ENCODE results near the gene FBXL7. TPM values are rescaled to one million over a fixed set of nuclear protein-coding genes. Genes with fewer than 3 reads are reported as not detected.
"Not testable (repeated sequence)": the region's sequence is repeated elsewhere in the genome, so short reads cannot be mapped to it uniquely, and the experiment has no call there.

Gene FBXL7
- polyA plus RNA-seq, 3 donors from 2014 or later: not detected

DNA sequence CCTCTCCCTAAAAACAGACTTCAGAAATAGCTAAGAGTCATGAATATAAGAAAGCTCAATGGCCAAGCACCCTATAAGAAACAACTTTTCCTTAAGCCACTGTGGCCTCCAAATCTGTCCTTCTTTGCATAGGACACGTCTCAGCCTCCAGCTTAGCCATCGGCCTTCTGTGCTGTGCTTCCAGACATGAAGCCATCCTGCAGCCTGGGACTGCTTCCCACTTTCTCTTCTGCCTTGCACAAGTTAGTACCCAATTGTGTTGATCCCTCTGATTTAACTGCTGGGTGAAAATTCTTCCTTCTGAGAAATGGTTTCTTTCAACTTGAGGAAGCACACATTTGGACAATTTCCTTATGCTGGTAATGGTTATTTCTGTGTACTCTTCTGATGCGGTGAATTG, 344.9 kb downstream of the FBXL7 start:
- DNase-seq: no peak
- Mint-ChIP-seq H3K27ac (no peak overlapping the region), H3K4me1 (no peaks in the 10 kb centered on the region), H3K9me3 (peaks cover 8 to 50% (median 17%) of the 10 kb centered on the region in 6 donors), H3K27me3 (ENCODE audit: low read depth in 3 of 3) (no peaks in the 10 kb centered on the region), H3K4me3 (no peak overlapping the region), H3K36me3 (no peaks in the 10 kb centered on the region)

DNA sequence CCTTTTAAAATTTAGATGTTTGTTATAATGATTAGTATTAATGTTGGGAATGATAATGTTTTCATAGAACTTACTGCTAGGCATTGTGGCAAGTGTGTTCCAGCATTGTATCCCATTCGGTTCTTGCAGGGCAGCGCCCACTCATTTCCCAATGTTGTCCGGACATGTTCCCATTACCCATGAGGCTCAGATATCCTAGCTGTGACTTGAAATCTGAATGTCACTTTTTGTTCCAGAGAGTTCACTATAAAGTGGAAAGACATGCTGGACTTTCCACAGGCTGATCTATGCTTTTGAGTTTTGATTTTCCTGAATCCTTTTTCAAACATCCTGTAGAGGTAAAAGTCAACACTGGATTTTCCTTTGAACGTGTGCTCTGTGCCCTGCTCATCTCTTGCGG, 350.6 kb downstream of the FBXL7 start:
- Mint-ChIP-seq H3K36me3 (no peaks in the 10 kb centered on the region), H3K4me3 (no peak overlapping the region), H3K9me3 (peaks cover 6 to 53% (median 10%) of the 10 kb centered on the region in 6 donors), H3K27ac (no peak overlapping the region), H3K27me3 (ENCODE audit: low read depth in 3 of 3) (peaks cover 0 to 4% (median 0%) of the 10 kb centered on the region in 3 donors), H3K4me1 (no peaks in the 10 kb centered on the region)
- no peak for DNase-seq

DNA sequence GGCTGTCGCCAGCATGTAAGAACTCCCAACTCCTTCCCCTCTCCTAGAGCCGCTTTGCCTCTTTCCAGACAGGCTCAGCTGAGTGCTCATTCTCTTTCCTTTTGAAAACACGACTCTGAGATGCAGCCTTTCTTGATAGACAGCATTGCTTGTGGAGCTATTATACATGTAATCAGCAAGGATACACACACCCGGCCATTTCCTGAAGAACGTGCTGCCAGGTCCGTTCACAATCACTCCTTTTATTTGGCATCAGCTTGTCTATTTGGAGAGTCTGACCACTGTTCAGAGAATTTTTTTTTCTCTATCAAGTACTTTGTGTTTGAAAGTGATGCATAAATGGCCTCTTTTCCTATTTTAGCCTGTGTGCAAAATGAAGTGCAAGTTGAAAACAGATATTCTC, 351.0 kb downstream of the FBXL7 start:
- Mint-ChIP-seq H3K4me1 (no peaks in the 10 kb centered on the region), H3K9me3 (peaks cover 6 to 53% (median 10%) of the 10 kb centered on the region in 6 donors), H3K27ac (no peak overlapping the region), H3K27me3 (ENCODE audit: low read depth in 3 of 3) (peaks cover 0 to 4% (median 1%) of the 10 kb centered on the region in 3 donors), H3K36me3 (no peaks in the 10 kb centered on the region), H3K4me3 (no peak overlapping the region)
- DNase-seq: no peak

DNA sequence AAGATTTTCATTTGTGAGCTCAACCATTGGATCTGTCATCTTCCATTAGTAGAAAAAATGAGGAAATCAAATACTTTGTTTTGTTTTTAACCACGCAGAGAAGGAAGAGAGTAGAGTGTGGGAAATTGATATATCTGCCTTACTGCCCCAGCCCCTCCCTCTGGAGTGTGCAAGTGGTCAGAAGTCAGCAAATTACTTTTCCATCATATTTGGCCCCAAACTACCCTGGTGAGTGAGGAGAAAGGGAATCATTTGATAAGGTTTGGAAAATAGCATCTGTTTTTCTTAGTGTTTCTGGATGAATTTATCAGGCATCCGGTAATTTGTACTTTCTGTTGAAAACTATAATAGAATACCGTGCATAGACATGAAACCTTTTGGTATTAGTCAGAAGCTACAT, 352.2 kb downstream of the FBXL7 start:
- H3K9me3 Mint-ChIP-seq: peaks cover 6 to 50% (median 10%) of the 10 kb centered on the region in 6 donors
- no peak overlapping the region for H3K27ac Mint-ChIP-seq
- DNase-seq: no peak
- H3K27me3 Mint-ChIP-seq (ENCODE audit: low read depth in 3 of 3): peaks cover 0 to 4% (median 1%) of the 10 kb centered on the region in 3 donors
- no peak overlapping the region for H3K4me3 Mint-ChIP-seq
- no peaks in the 10 kb centered on the region for H3K4me1 Mint-ChIP-seq
- no peaks in the 10 kb centered on the region for H3K36me3 Mint-ChIP-seq

DNA sequence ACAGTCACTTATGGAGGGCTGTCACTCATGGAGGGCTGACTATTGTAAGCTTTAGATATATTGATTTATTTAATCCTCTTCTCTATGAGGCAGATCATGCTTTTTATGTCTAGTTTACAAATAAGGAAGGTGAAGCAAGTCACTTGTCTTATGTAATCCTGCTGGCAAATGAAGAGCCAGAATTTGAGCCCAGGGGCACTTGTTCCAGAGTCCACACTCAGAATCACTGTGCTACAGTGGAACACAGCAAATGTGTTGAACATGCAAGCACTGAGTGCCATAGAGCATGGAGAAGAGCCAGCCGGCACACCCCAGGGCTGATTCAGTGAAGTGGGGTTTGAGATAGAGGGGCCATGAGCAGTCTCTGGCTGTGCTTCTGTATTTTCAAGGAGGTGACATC, 353.0 kb downstream of the FBXL7 start:
- H3K4me1 Mint-ChIP-seq: no peaks in the 10 kb centered on the region
- H3K27ac Mint-ChIP-seq: no peak overlapping the region
- DNase-seq: no peak
- H3K4me3 Mint-ChIP-seq: no peak overlapping the region
- no peaks in the 10 kb centered on the region for H3K36me3 Mint-ChIP-seq
- H3K9me3 Mint-ChIP-seq: peaks cover 6 to 43% (median 11%) of the 10 kb centered on the region in 6 donors
- H3K27me3 Mint-ChIP-seq (ENCODE audit: low read depth in 3 of 3): peaks cover 0 to 4% (median 1%) of the 10 kb centered on the region in 3 donors

DNA sequence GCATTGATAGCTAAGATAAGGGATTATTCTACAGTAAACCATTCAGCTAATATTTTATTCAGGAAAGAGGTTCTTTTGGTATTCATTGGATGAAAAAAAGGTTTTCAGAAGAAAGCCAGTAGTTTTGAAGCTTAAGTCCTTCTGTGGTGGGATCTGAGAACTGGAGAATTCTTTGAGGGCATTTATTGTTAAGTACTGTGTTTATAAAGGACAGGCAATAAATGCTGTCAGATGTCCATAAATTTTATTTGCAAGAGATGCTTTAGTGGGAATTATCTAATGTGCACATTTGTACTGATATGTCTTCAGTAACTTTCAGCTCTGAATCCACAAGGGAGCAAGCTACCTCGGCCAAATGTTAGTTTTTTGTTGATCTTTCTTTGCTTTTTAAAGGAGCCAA, 358.3 kb downstream of the FBXL7 start:
- H3K9me3 Mint-ChIP-seq: peaks cover 5 to 38% (median 11%) of the 10 kb centered on the region in 6 donors
- no peaks in the 10 kb centered on the region for H3K4me1 Mint-ChIP-seq
- no peak for DNase-seq
- H3K4me3 Mint-ChIP-seq: no peak overlapping the region
- peaks cover 0 to 2% (median 1%) of the 10 kb centered on the region in 3 donors for H3K27me3 Mint-ChIP-seq (ENCODE audit: low read depth in 3 of 3)
- no peaks in the 10 kb centered on the region for H3K36me3 Mint-ChIP-seq
- H3K27ac Mint-ChIP-seq: no peak overlapping the region

DNA sequence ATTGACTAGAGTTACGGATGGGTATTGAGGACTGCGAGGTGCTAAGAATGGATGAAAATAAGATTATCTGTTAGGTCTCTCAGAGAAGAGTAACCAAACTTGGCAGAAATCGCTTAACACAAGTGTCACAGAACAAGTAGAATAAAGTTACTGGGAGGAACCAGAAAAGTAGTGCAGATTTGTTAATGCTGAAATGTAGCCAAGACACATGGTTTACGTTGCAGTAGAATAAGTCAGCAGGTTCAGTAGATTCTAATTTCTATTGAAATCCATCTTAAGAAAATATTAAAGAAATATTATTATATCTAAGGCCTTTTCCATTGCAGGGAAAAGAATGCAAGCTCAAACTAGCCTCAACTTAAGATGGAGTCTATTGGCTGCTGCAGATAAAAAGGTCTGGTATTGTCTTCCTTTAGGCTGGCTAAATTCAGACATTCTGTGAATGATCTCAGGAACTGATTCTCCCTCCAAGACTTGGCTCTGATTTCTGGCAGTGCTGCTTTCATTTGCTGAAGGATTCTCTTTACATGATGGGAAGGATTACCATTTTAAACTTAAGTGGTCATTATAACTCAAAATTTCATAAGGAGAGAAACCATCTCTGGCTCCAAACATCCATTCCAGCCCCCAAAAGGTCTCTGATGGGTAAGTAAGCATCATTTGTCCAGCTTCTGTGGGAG, 364.7 kb downstream of the FBXL7 start:
- H3K27me3 Mint-ChIP-seq (ENCODE audit: low read depth in 3 of 3): peaks cover 0 to 2% (median 0%) of the 10 kb centered on the region in 3 donors
- H3K4me3 Mint-ChIP-seq: no peak overlapping the region
- no peak for DNase-seq
- peaks cover 24 to 50% (median 29%) of the 10 kb centered on the region in 6 donors for H3K9me3 Mint-ChIP-seq
- H3K4me1 Mint-ChIP-seq: no peaks in the 10 kb centered on the region
- H3K27ac Mint-ChIP-seq: no peak overlapping the region
- peaks cover 0 to 4% (median 0%) of the 10 kb centered on the region in 3 donors for H3K36me3 Mint-ChIP-seq

DNA sequence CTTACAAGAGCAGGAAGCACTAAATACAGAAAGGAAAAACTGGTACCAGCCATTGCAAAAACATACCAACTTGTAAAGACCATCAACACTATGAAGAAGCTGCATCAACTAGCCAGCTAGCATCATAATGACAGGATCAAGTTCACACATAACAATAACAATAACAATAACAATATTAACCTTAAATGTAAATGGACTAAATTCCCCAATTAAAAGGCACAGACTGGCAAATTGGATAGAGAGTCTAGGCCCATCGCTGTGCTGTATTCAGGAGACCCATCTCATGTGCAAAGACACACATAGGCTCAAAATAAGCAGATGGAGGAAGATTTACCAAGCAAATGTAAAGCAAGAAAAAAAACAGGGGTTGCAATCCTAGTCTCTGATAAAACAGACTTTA, 372.3 kb downstream of the FBXL7 start:
- DNase-seq; H3K4me3 Mint-ChIP-seq; H3K4me1 Mint-ChIP-seq; H3K27ac Mint-ChIP-seq; H3K27me3 Mint-ChIP-seq (ENCODE audit: low read depth in 3 of 3): not testable (repeated sequence)
- Mint-ChIP-seq H3K9me3 (peaks cover 20 to 61% (median 34%) of the 10 kb centered on the region in 6 donors), H3K36me3 (peaks cover 0 to 12% (median 4%) of the 10 kb centered on the region in 3 donors)

DNA sequence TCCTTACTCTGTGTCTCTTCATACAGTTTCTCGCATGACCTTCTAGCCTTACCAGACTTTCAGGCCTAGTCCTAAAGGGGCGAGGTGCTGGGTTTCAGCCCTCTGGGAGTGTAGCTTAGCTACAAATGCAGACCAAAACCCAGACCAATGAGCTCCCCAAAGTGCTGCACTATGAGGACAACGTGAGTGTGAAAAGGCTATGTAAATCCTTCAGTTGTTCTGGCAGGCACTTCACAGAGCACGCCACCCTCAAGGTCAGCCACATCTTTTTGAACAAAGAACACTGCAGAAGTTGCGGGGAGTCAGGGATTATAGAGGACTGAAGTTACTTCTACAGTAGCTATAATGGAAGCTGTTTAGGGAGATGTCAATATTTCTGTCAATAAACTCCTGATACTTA, 377.9 kb downstream of the FBXL7 start:
- Mint-ChIP-seq H3K27me3 (ENCODE audit: low read depth in 3 of 3) (no peaks in the 10 kb centered on the region), H3K9me3 (peaks cover 11 to 38% (median 17%) of the 10 kb centered on the region in 6 donors), H3K36me3 (peaks cover 0 to 2% (median 0%) of the 10 kb centered on the region in 3 donors), H3K4me3 (no peak overlapping the region), H3K27ac (no peak overlapping the region), H3K4me1 (no peaks in the 10 kb centered on the region)
- DNase-seq: no peak

DNA sequence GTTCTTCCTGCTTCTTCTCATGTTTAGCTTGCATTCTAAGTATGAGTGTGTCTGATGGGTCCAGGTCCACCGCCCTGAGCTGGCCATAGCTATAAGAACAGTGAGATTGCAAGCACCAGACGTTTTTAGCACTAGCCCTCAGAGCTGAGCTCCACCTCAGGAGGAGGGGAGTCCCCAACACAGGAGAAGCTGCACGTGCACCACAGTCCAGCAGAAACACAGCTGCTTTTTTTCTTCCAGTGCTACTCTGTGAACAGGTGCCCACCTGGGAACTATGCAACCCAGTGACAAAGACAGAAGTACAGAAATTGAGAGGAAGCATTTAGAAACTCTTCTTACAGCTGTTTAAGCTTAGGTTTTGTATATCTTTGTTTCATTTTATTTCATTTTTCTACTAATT, 380.2 kb downstream of the FBXL7 start:
- no peak overlapping the region for H3K27ac Mint-ChIP-seq
- no peak for DNase-seq
- H3K27me3 Mint-ChIP-seq (ENCODE audit: low read depth in 3 of 3): peaks cover 0 to 3% (median 0%) of the 10 kb centered on the region in 3 donors
- no peaks in the 10 kb centered on the region for H3K4me1 Mint-ChIP-seq
- H3K4me3 Mint-ChIP-seq: no peak overlapping the region
- H3K36me3 Mint-ChIP-seq: no peaks in the 10 kb centered on the region
- peaks cover 4 to 26% (median 9%) of the 10 kb centered on the region in 6 donors for H3K9me3 Mint-ChIP-seq

DNA sequence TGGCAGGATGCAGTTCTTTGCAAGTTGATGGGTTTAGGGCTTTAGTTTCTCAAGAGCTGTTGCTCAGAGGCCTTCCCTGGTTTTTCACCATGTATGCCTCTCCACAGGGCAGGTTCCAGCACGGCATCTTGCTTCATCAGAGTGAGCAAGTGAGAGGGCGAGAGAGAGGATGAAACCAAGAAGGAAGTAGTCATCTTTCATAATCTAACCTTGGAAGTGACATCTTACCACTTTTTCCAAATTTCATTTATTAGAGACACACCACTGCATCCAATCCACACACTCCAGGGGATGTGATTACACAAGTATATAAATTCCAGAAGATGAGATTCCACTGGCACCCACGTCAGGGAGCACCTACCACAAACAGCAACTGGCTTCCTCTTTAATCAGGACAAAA, 385.2 kb downstream of the FBXL7 start:
- no peaks in the 10 kb centered on the region for H3K4me1 Mint-ChIP-seq
- H3K4me3 Mint-ChIP-seq: no peak overlapping the region
- peaks cover 4 to 40% (median 18%) of the 10 kb centered on the region in 6 donors for H3K9me3 Mint-ChIP-seq
- peaks cover 0 to 3% (median 0%) of the 10 kb centered on the region in 3 donors for H3K27me3 Mint-ChIP-seq (ENCODE audit: low read depth in 3 of 3)
- no peak for DNase-seq
- H3K36me3 Mint-ChIP-seq: no peaks in the 10 kb centered on the region
- no peak overlapping the region for H3K27ac Mint-ChIP-seq

DNA sequence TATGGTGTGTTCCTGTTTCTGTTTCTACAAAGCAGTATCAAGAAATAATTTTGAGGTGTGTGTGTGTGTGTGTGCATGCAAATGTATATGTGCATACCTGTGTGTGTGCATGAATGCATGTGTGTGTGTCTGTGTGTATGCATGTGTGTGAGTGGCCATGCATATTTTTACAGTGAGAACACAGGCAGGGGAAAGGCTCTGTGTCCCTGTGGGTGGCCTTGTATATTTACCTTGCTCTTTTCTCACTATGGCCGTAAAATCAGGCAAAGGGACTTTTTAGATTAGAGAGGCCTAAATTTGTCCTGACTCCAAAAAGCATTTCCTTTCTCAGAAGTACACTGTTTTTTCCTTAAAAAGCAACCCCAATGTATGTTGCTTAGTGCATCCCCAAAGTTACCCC, 386.2 kb downstream of the FBXL7 start:
- no peak for DNase-seq
- Mint-ChIP-seq H3K9me3 (peaks cover 6 to 48% (median 21%) of the 10 kb centered on the region in 6 donors), H3K4me3 (no peak overlapping the region), H3K27ac (no peak overlapping the region), H3K4me1 (no peaks in the 10 kb centered on the region), H3K36me3 (no peaks in the 10 kb centered on the region), H3K27me3 (ENCODE audit: low read depth in 3 of 3) (peaks cover 0 to 3% (median 0%) of the 10 kb centered on the region in 3 donors)

DNA sequence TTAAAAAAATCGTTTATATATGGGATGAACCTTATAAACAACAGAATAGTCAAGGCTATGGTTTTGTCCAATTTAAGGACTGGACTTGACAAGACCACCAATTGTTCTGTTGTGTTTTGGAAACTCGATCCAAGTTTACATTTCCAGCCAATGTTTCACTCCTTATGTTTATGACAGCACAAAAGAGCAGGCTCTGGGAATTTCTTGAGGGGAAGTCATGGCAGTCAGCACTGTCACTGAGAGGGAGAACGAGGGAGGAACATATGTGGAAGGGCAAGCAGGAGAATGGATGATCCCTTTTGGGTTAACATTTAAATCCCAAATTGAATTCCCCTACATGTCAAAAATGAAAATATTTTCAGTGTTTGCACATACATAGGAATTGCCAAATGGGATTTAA, 387.1 kb downstream of the FBXL7 start:
- peaks cover 0 to 4% (median 0%) of the 10 kb centered on the region in 3 donors for H3K36me3 Mint-ChIP-seq
- H3K4me3 Mint-ChIP-seq: no peak overlapping the region
- DNase-seq: no peak
- peaks cover 6 to 49% (median 19%) of the 10 kb centered on the region in 6 donors for H3K9me3 Mint-ChIP-seq
- H3K27ac Mint-ChIP-seq: no peak overlapping the region
- H3K27me3 Mint-ChIP-seq (ENCODE audit: low read depth in 3 of 3): peaks cover 0 to 3% (median 0%) of the 10 kb centered on the region in 3 donors
- H3K4me1 Mint-ChIP-seq: no peaks in the 10 kb centered on the region

DNA sequence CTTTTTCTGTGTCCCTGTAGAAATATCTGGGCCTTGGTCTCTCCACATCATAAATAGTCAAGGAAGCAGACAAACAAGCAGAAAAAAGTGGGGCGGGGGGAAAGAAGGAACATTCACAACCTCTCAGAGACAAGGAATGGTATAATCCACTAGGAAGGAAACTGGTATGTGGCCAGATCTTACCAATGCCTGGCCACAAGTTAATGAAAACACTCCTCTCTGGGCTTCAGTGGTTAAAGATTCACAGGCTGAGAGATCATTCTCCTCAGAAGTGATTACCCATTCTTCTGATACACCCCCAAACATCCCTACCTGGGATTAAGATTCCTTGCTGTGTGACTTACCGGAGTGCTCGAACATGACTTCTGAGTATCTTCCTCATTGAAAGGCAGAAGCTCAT, 389.0 kb downstream of the FBXL7 start:
- Mint-ChIP-seq H3K4me3 (no peak overlapping the region), H3K27ac (no peak overlapping the region), H3K36me3 (peaks cover 0 to 4% (median 0%) of the 10 kb centered on the region in 3 donors), H3K4me1 (no peaks in the 10 kb centered on the region), H3K9me3 (peaks cover 6 to 64% (median 19%) of the 10 kb centered on the region in 6 donors), H3K27me3 (ENCODE audit: low read depth in 3 of 3) (peaks cover 0 to 3% (median 2%) of the 10 kb centered on the region in 3 donors)
- DNase-seq: no peak

DNA sequence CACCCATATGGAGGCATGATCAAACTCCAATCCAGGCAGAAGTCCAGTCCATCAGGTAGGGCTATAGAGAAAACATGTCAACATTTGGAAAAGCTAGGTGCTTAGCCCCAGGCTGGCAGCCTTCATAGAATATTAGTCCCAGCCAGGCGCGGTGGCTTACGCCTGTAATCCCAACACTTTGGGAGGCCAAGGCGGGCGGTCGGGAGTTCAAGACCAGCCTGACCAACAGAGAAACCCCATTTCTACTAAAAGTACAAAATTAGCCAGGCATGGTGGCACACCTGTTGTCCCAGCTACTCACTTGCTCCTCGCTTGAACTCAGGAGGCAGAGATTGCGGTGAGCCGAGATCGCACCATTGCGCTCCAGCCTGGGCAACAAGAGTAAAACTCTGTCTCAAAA, 393.9 kb downstream of the FBXL7 start:
- DNase-seq: no peak
- Mint-ChIP-seq H3K9me3 (peaks cover 9 to 52% (median 21%) of the 10 kb centered on the region in 6 donors), H3K36me3 (peaks cover 0 to 4% (median 0%) of the 10 kb centered on the region in 3 donors), H3K4me1 (no peaks in the 10 kb centered on the region), H3K27me3 (ENCODE audit: low read depth in 3 of 3) (peaks cover 0 to 2% (median 0%) of the 10 kb centered on the region in 3 donors), H3K4me3 (no peak overlapping the region), H3K27ac (no peak overlapping the region)
